ENCODE measurements around the gene IL1R1. TPM values are rescaled to one million over a fixed set of nuclear protein-coding genes. Genes with fewer than 3 reads are reported as not detected.

IL1R1 gene
- total RNA-seq, 1 donor = 89.8 TPM

GRCh38 chr2:102154946-102155702 is 12.6 kb downstream of the IL1R1 start:
- Histone ChIP-seq H3K79me2 (ENCODE audit: insufficient read depth, low read length) (peaks cover 40% of the 10 kb centered on the region), H3K36me3 (ENCODE audit: insufficient read depth, low read length) (peaks cover 47% of the 10 kb centered on the region), H3K27ac (ENCODE audit: low read depth, low read length) (no peak overlapping the region), H2AFZ (ENCODE audit: low read length) (no peak overlapping the region), H3K4me3 (ENCODE audit: insufficient read depth, low read length) (no peak overlapping the region), H3K4me1 (ENCODE audit: insufficient read depth, low read length) (no peaks in the 10 kb centered on the region), H3K27me3 (ENCODE audit: insufficient read depth, low read length) (no peaks in the 10 kb centered on the region), H3K4me2 (ENCODE audit: insufficient read depth, low read length) (no peak overlapping the region), H4K20me1 (ENCODE audit: insufficient read depth, low read length) (peaks cover 21% of the 10 kb centered on the region), H3K9me3 (ENCODE audit: low read depth, low read length) (no peaks in the 10 kb centered on the region)
- no peak for DNase-seq (ENCODE audit: insufficient read length, low spot score, missing footprints)
- no peak for TF ChIP-seq CTCF (IDR thresholded peaks at IDR 0.05; ENCODE audit: extremely low read depth, low read depth, low read length)

GRCh38 chr2:102155703-102156515 is 13.4 kb downstream of the IL1R1 start:
- Histone ChIP-seq H3K36me3 (ENCODE audit: insufficient read depth, low read length) (peaks cover 40% of the 10 kb centered on the region), H3K4me3 (ENCODE audit: insufficient read depth, low read length) (no peak overlapping the region), H2AFZ (ENCODE audit: low read length) (no peak overlapping the region), H4K20me1 (ENCODE audit: insufficient read depth, low read length) (peaks cover 14% of the 10 kb centered on the region), H3K27me3 (ENCODE audit: insufficient read depth, low read length) (no peaks in the 10 kb centered on the region), H3K9me3 (ENCODE audit: low read depth, low read length) (no peaks in the 10 kb centered on the region), H3K4me2 (ENCODE audit: insufficient read depth, low read length) (no peak overlapping the region), H3K27ac (ENCODE audit: low read depth, low read length) (peak overlapping the region; percentile 5), H3K4me1 (ENCODE audit: insufficient read depth, low read length) (peaks cover 4% of the 10 kb centered on the region), H3K79me2 (ENCODE audit: insufficient read depth, low read length) (peaks cover 36% of the 10 kb centered on the region)
- no peak for DNase-seq (ENCODE audit: insufficient read length, low spot score, missing footprints)
- TF ChIP-seq CTCF (IDR thresholded peaks at IDR 0.05; ENCODE audit: extremely low read depth, low read depth, low read length) = no peak

GRCh38 chr2:102158011-102158755 is 15.6 kb downstream of the IL1R1 start:
- no peak for TF ChIP-seq CTCF (IDR thresholded peaks at IDR 0.05; ENCODE audit: extremely low read depth, low read depth, low read length)
- Histone ChIP-seq H3K27ac (ENCODE audit: low read depth, low read length) (no peak overlapping the region), H2AFZ (ENCODE audit: low read length) (no peak overlapping the region), H3K79me2 (ENCODE audit: insufficient read depth, low read length) (peaks cover 19% of the 10 kb centered on the region), H3K27me3 (ENCODE audit: insufficient read depth, low read length) (no peaks in the 10 kb centered on the region), H3K4me1 (ENCODE audit: insufficient read depth, low read length) (peaks cover 4% of the 10 kb centered on the region), H3K4me2 (ENCODE audit: insufficient read depth, low read length) (no peak overlapping the region), H4K20me1 (ENCODE audit: insufficient read depth, low read length) (peaks cover 6% of the 10 kb centered on the region), H3K4me3 (ENCODE audit: insufficient read depth, low read length) (no peak overlapping the region), H3K9me3 (ENCODE audit: low read depth, low read length) (no peaks in the 10 kb centered on the region), H3K36me3 (ENCODE audit: insufficient read depth, low read length) (peaks cover 37% of the 10 kb centered on the region)
- DNase-seq (ENCODE audit: insufficient read length, low spot score, missing footprints) = no peak

Data from osteoblast (primary cell).